NCI-H2107 treated with DMSO at 0.1 percent for 48 hours (cell line): ENCODE data around the gene PRR11.
"Not testable (repeated sequence)": the region's sequence is repeated elsewhere in the genome, so short reads cannot be mapped to it uniquely, and the experiment has no call there.

Experiments used
- DNase-seq: peaks from one replicate; lab custom pipeline; 2025; ENCODE audit not compliant: unreplicated experiment; lab: John Stamatoyannopoulos, UW

Gene PRR11

DNA sequence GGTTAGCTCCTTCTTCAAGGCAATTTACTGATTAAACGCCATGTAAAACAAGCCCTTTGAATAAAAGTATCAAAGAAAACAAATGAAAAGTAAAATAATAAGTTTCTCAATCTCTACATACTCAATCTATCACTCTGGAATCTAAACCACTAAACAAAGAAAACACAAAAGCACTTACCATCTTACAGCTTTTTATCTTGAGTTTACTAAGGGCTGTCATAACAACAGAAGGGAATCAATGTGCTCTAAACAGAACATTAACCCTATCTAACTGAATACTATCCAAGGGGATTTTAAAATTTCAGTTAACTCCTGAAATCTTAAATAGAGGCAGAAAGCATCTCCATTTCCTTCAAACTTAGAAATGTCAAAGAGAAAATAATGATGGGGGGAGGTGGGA is 4.0 kb upstream of the PRR11 start:
- DNase-seq, result no peak

DNA sequence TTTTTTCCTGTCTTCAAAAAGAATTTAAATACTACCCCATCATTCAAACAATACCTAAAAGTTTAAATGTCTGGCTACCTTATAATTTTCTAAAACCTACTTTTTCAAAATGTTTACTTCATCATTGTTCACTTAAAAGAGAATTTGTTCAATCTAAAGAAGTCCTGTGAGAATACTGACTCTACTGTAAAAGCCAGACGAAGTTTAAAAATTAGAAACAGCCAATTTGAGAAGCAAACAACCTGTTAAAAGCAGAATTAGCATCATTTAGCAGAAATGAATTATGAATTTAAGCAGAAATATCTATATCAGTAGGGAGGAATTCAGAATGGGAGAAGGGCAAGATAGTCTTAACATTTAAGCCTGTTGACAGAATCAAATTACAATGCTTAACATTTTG is 2.6 kb upstream of the PRR11 start:
- no peak for DNase-seq

DNA sequence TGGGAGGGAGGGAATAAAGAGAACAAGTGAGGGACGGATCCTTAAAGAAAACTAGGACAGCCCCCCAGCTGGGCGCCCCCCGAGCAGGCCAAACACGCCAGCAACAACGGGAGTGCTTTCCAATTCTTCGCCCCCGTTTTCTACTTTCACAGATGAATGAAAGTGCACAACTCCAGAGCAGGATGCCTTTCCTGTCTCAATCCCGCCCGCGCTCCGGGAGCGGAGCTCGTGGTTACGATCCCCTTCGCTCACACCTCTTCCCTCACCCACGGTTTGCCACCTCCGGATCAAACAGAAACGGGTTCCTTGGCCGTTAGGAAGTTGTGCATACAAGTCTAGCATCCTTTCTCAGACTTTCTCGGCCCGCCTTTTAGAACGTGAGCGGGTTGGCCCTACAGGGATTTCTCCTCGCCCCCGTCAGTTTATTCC is 1.2 kb upstream of the PRR11 start:
- no peak for DNase-seq

DNA sequence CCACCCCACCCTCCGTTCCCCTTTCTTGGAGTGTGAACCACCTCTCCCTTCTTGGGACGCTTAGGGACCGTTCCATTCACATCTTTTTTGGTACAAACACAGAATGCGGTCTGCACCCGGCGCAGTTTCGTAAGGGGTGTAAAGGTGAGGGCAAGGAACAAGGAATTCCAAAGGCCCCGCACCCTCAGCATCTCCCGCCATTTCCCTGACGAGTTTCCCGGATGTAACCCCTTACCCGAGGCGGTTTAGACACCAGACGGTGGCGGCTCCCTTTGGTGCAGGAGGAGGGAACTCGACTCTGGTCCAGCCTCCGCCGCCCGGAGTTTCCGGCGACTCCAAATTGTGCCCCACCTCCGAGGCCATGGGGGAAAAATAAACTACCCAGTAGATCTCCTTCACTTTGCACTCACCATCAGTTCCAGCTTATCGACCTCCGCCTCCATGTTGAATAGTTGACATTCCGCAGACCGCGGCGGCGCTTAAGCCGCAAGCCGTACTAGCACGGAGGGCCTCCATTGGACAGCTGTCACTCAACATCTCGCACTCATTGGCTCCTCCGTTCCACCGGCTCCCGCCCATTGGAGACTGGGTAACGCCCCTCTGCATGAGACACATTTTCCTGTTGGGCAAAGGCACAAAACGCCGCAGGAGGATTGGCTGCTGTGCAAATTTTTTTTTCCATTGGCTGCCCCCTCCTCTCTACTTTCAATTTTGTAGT is 666 bp upstream of the PRR11 start, which contains the start of gene SKA2:
TSS of gene SKA2 (minus strand) at position 466 of the 718 bp plus-strand sequence. CDS start at position 443, 23 bp downstream.
- DNase-seq, result peak; percentile 100

DNA sequence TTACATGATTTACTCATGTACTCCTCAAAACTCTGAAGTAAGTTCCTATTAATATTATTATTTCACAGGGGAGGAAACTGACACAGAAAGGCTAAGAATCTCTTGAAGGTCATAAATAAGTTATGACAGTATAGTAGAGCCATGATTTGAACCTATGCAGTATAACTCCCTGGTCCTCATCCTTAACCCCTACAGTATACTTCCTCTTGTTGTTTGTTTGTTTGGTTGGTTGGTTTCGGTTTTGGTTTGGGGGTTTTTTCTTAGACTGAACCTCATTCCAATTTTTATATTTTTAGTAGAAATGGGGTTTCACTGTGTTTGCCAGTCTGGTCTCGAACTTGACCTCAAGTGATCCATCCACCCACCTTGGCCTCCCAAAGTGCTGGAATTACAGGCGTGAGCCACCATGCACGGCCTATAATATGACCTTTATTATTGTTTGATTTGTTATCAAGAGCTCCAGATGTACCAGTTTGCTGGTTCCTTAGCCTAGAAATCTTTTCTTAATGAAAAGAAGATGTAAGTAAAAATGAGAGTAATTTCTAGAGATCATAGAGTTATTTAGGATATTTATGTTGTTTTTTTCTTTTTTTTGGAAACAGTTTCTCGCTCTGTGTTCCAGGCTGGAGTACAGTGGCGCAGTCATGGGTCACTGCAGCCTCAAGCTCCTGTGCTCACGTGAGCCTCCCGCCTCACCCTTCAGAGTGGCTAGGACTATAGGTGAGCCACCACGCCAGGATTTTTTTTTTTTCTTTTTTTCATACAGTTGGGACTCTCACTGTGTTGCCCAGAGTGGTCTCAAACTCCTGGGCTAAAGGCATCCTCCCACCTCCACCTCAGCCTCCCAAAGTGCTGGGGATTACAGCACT is 4.8 kb downstream of the PRR11 start:
- no peak for DNase-seq

DNA sequence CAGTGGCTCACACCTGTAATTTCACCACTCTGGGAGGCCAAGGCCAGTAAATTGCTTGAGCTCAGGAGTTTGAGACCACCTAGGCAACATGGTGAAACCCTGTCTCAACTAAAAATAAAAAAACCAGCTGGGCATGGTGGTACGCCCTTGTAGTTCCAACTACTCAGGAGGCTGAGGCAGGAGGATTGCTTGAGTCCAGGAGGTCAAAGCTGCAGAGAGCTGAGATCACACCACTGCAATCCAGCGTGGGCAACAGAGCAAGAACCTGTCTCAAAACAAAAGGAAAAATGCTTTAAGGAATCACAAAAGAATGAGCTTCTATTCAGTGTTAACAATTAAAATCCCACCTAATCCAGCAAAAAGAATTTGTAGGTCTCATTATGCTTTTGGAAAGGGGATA is 5.9 kb downstream of the PRR11 start:
- DNase-seq, result no peak

DNA sequence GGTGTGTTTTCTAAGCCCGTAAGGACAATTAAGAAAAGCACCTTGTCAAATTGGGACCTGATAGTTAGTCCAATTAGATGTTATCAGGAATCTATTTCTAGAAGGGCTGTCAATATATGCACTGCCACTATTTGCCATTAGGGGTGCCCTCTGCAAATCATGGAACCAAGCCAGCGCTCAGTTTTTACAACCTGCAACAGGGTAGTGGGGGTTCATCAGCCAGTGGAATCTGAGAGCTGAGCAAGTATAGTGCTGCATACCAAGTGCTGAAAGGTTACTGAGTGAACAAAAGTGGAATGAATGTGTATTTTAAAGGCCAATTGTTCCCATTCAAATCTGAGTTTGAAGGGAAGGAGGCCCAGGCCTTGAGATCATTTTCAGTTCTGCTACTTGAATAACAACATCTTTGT is 10.4 kb downstream of the PRR11 start:
- DNase-seq, result no peak

DNA sequence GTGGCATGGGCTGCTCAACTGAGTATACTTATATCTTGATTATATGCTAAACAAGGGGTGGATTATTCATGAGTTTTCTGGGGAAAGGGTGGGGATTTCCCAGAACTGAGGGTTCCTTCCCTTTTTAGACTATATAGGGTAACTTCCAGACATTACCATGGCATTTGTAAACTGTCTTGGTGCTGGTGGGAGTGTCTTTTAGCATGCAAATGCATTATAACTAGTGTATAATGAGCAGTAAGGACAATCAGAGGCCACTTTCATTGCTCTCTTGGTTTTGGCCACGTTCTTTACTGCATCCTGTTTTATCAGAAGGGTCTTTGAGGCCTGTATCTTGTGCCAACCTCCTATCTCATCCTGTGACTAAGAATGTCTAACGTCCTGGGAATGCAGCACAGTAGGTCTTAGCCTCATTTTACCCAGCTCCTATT is 12.0 kb downstream of the PRR11 start:
- no peak for DNase-seq

DNA sequence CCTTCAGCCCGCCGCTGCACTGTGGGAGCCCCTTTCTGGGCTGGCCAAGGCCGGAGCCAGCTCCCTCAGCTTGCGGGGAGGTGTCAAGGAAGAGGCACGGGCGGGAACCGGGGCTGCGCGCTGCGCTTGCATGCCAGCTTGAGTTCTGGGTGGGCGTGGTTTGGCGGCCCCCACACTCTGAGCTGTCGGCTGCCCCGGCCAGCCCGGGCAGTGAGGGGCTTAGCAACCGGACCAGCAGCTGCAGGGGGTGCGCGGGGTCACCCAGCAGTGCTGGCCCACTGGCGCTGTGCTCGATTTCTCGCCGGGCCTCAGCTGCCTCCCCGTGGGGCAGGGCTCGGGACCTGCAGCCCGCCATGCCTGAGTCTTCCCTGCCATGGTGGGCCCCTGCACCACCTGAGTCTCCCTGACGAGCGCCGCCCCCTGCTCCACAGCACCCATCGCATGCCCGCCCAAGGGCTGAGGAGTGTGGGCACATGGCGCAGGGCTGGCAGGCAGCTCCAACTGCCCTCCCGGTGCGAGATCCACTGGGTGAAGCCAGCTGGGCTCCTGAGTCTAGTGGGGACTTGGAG is 17.0 kb downstream of the PRR11 start:
- DNase-seq, result no peak

DNA sequence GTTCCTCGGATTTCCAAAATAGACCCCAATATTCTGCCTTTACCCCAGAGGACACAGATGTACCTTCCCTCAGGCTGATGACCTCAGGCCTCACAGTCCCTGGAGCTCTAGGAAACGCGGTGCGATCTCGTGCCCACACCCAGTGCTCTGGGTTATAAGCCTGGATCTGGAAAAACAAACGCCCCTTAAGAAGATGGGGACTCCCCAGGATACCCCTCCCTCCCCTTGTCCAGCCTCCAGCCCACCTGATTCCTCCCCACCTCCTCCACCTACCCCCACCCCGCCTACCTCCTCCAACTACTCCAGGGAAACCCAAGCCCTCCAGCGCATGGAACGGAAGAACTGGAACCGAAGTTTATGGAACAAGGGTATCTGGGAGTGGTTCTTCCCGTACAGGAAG is 19.1 kb downstream of the PRR11 start:
- no peak for DNase-seq

DNA sequence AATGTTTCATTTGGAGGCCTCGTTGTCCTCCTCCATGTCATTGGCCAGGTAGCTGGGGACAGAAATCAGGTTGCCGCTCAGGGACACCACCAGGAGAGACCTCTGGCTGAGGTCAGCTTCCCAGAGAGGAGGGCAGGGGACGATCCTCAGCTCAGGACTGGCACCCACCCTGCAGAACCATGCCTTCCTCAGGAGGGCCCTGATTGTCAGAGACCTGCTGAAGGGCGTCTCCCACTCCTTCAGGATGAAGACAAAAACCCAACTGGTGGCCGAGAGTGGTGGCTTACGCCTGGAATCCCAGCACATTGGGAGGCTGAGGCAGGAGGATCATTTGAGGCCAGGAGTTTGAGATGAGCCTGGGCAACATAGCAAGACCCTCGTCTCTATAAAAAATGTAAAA is 19.5 kb downstream of the PRR11 start:
- no peak for DNase-seq

DNA sequence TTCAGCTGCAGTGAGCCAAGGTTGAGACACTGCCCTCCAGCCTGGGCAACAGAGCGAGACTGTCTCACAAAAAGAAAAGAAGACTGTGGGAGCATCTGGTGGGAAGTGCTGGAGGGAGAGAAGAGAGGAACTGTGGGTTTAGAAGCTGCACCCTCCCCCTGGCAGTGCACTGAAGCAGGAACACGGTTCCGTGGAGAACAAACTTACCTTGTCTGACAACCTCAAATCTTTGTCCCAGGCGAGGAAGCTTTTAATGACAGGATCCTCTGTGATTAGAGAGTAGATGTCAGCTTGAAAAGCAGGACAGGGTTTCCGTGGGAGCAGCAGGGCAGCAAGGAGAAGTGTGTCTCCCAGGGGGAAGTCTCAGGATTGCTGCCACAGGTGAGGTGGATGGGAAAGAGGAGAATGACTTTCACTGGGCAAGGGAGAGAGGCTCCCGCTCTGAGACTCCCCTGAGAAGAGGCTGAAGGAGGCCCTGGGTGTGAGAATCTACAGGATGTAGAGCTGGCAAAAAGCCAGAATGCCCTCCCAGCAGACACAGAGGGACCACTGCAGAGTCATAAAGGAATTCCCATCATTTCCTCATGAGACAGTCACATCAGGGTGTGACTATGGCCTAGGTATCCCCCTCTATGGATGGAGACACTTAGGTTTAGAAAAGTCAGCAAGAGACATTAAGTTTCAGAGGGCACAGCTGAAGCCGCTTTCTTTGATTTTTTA is 22.9 kb downstream of the PRR11 start:
- no peak for DNase-seq

DNA sequence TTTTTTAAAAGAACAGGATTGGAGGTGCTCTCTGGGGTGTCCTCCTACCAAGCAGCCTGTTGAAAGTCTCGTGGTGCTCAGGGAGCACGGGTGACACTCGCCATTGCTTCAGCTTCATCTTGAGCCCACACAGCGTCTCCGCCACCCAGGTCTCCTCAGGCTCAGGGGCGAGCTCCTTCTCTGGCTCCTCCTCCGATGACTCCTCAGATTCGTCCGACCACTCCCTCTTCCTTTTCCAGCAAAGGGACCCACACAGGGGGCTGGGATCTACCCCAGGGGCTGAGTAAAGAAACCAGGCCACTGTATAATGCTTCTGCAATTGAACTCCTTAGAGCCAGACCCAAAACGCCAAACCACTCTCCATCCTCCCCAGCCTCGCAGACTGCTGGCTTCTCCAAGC is 24.1 kb downstream of the PRR11 start:
- not testable (repeated sequence) for DNase-seq

DNA sequence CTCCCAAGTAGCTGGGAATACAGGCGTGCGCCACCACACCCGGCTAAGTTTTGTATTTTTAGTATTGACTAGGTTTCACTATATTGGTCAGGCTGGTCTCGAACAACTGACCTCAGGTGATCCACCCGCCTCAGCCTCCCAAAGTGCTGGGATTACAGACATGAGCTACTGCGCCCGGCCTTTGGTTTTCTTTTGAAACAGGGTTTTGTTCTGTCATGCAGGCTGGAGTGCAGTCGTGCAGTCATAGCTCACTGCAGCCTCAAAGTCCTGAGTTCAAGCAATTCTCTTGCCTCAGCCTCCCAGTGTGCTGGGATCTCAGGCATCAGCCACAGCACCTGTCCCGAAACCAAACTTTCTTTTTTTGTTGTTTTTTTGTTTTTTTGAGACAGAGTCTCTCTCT is 25.1 kb downstream of the PRR11 start:
- DNase-seq, result no peak

DNA sequence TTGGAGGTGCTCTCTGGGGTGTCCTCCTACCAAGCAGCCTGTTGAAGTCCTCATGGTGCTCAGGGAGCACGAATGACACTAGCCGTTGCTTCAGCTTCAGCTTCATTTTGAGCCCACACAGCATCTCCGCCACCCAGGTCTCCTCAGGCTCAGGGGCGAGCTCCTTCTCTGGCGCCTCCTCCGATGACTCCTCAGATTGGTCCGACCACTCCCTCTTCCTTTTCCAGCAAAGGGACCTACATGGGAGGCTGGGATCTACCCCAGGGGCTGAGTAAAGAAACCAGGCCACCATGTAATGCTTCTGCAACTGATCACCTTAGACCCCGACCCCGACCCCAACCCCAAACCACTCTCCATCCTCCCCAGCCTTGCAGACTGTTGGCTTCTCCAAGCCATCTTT is 25.9 kb downstream of the PRR11 start:
- no peak for DNase-seq

DNA sequence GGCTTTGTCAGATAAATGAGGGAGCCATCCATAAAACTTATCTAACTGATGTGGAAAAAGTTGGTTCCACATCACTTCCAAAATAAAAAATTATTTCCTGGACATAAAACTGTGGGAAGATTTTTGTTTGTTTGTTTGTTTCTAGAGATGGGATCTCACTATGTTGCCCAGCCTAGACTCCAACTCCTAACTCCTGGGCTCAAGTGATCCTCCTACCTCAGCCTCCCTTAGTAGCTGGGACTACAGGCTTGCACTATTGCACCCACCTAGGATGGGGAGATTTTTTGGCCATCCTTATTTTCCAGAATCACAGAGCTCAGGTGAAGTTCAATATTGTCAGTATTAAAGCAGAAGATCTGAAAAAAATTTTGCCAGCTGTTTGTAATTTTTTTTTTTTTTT is 30.5 kb downstream of the PRR11 start:
- no peak for DNase-seq

DNA sequence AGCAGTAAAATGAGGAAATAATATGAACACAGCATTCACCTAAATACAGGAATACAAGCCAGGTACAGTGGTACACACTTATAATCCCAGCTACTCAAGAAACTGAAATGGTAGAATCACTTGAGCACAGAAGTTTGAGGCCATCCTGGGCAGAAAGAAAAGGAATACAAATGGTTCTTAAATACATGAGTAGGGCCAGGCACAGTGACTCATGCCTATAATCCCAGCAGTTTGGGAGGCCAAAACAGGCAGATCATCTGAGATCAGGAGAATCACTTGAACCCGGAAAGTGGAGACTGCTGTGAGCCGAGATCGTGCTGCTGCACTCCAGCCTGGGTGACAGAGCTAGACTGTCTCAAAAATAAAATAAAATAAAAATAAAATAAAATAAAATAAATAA is 31.3 kb downstream of the PRR11 start:
- DNase-seq, result no peak

DNA sequence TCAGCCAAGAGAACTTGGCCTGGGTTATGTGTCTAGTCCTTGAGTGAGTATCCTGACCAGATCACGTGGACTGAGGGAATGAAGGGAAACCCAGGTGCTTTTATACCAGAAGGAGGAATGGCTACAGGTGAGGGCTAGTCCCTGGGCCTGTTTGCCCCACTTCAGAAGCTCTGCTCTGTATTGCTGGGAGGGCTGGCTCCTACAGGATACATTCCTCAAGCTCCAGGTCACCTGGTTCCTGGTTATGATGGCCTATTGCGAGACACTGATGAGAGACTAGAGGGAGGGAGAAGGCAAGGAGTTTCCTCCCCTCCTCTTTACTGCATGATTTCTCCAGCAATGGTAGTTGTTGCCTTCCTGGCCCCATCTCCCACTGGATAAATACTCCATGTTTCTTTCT is 35.3 kb downstream of the PRR11 start:
- no peak for DNase-seq

DNA sequence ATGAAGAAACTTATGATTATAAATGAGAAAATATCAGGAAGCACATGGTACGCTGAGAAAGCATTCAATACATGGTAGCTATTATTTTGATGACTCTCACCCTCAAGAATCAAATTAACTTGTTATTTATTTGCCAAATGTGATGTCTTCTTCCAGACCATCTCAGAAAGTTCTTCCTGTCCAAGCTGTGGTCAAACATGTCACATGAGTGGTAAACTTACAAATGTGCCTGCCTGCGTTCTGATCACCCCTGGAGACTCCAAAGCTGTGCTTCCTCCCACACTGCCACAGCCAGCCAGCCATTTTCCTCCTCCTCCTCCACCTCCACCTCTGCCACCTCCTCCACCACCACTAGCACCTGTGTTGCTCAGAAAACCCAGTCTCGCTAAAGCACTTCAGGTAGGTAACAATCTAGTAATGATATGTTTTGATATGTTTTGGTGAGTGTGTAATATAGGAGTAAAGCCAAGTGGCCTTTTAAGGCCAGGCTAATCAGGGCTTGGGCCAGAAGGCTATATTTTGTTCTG is 37.9 kb downstream of the PRR11 start:
- no peak for DNase-seq

DNA sequence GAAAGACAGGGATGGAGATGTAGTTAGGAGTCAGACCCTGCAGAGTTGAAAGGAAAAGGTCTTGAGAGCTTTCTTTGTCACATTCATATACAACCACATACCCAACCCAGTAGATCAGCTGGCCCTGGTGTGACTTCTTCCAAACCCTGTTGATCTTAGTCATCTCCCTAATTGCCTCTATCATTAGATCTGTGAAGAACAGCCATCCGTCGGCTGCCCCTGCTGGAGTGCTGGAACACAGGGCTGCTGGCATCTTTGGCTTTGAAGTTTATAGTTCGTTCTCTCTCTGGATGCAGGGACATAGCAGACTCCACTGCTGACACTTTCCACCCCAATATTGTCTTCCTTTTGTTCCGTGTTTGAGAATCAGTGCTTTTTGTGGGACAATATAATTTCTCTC is 43.9 kb downstream of the PRR11 start:
- no peak for DNase-seq

DNA sequence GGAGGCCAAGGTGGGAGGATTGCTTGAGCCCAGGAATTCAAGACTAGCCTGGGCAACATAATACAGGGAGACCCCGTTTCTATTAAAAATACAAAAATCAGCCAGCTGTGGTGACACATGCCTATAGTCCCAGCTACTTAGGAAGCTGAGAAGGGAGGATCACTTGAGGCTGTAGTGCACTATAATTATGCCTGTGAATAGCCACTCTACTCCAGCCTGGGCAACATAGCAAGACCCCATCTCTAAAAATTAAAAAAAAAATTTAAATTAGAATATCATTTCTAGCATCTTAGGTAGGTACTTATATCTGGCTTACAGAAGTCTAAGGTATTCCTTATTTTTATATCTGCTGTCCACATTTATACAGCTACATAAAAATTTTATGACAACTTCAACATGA is 46.8 kb downstream of the PRR11 start:
- DNase-seq, result no peak
